H1 (cell line): ENCODE measurements around the gene MAP10. TPM values are rescaled to one million over a fixed set of nuclear protein-coding genes. Genes with fewer than 3 reads are reported as not detected.

Experiments used
- CTCF ChIA-PET: fragments of 300-600 bp; sonication (Branson Sonifier 250); formaldehyde crosslinking; loops from one replicate; lab custom pipeline; 2021; ENCODE audit not compliant: partially characterized antibody; lab: Charles Lee
- POLR2A ChIA-PET: fragments of 300-600 bp; sonication (Branson Sonifier 250); formaldehyde crosslinking; loops from one replicate; lab custom pipeline; 2021; ENCODE audit warnings: inconsistent platforms; ENCODE audit not compliant: partially characterized antibody; lab: Charles Lee
- DNase-seq, 2 experiments: peaks; one replicate each; pipeline versions ENCODE4 v3.0.0 to v3.0.0-alpha.2; 2010 to 2022; ENCODE audit warnings: low spot score in 2 of 2, low read depth in 1 of 2, mixed read lengths in 1 of 2
- FAIRE-seq: peaks from 2 replicates; lab custom pipeline; 2011; peaks lifted over from hg19 to GRCh38; lab: Jason Lieb, UNC
- H2AFZ ChIP-seq: 2 replicates; pipeline ENCODE4 v1.8.1; 2012; ENCODE audit warnings: low read length, inconsistent platforms
- H2AK5ac ChIP-seq: 2 replicates; pipeline ENCODE4 v1.6.1; 2013; ENCODE audit warnings: low read depth, low read length
- H2BK120ac ChIP-seq: replicated peaks from 2 replicates; pipeline ENCODE3; 2013; ENCODE audit warnings: low read depth, low read length, inconsistent platforms
- H2BK12ac ChIP-seq: 2 replicates; pipeline ENCODE4 v1.6.1; 2013; ENCODE audit warnings: low read depth, low read length
- H2BK15ac ChIP-seq: 2 replicates; pipeline ENCODE4 v1.6.1; 2013; ENCODE audit warnings: low read length
- H2BK20ac ChIP-seq: 2 replicates; pipeline ENCODE4 v1.6.1; 2013; ENCODE audit warnings: low read length
- H2BK5ac ChIP-seq: 2 replicates; pipeline ENCODE4 v1.6.1; 2013; ENCODE audit warnings: low read depth, low read length
- H3K14ac ChIP-seq: 2 replicates; pipeline ENCODE4 v1.6.1; 2013; ENCODE audit warnings: inconsistent platforms; ENCODE audit not compliant: insufficient read length
- H3K18ac ChIP-seq: 2 replicates; pipeline ENCODE4 v1.6.1; 2013; ENCODE audit warnings: low read length; ENCODE audit errors: extremely low read depth
- H3K23ac ChIP-seq: 2 replicates; pipeline ENCODE4 v1.6.1; 2013; ENCODE audit warnings: inconsistent platforms; ENCODE audit not compliant: insufficient read length
- H3K23me2 ChIP-seq: 2 replicates; pipeline ENCODE4 v1.6.1; 2013; ENCODE audit warnings: low read depth, low read length
- H3K27ac ChIP-seq: 2 replicates; pipeline ENCODE4 v1.6.1; 2011; ENCODE audit warnings: low read depth, low read length, inconsistent platforms
- H3K27me3 ChIP-seq, 4 experiments: replicated peaks in 1 of 4; 1 replicate in 1 of 4; 2 replicates in 3 of 4; pipeline versions ENCODE4 v1.6.1 to v1.8.1; 2011 to 2013; ENCODE audit warnings: low read length in 3 of 4, mild to moderate bottlenecking in 3 of 4, inconsistent platforms in 2 of 4, mixed read lengths in 2 of 4, moderate library complexity in 1 of 4; ENCODE audit not compliant: control insufficient read depth in 3 of 4, insufficient read depth in 3 of 4; ENCODE audit errors: extremely low read depth in 1 of 4
- H3K36me3 ChIP-seq, 4 experiments: 2 replicates each; pipeline versions ENCODE4 v1.6.1 to v1.8.1; 2011 to 2013; ENCODE audit warnings: mild to moderate bottlenecking in 4 of 4, low read length in 3 of 4, moderate library complexity in 2 of 4, control low read depth in 1 of 4, inconsistent platforms in 1 of 4; ENCODE audit not compliant: insufficient read depth in 4 of 4, control insufficient read depth in 2 of 4
- H3K4ac ChIP-seq: replicated peaks from 2 replicates; pipeline ENCODE3; 2013; ENCODE audit warnings: low read length, low read depth, mixed read lengths, inconsistent platforms; ENCODE audit not compliant: insufficient read length
- H3K4me1 ChIP-seq, 4 experiments: replicated peaks in 1 of 4; 1 replicate in 1 of 4; 2 replicates in 3 of 4; pipeline versions ENCODE4 v1.6.1 to v1.8.1; 2011 to 2013; ENCODE audit warnings: low read length in 3 of 4, inconsistent platforms in 2 of 4, mixed read lengths in 1 of 4; ENCODE audit not compliant: insufficient read depth in 4 of 4, control insufficient read depth in 3 of 4
- H3K4me2 ChIP-seq, 2 experiments: 2 replicates each; pipeline versions ENCODE4 v1.6.1 to v1.8.1; 2011 to 2013; ENCODE audit warnings: low read depth in 2 of 2, low read length in 2 of 2, control low read depth in 1 of 2, inconsistent platforms in 1 of 2, mild to moderate bottlenecking in 1 of 2; ENCODE audit not compliant: insufficient read depth in 1 of 2
- H3K4me3 ChIP-seq, 4 experiments: fragments of 200-600, 300-600 bp in 1 of 4; sonication (generic), shearing (Covaris generic), sonication (Bioruptor Twin) in 1 of 4; 2 replicates each; pipeline versions ENCODE4 v1.5.1 to v1.8.1; 2011 to 2016; ENCODE audit warnings: low read length in 4 of 4, low read depth in 3 of 4, control low read depth in 2 of 4, inconsistent platforms in 2 of 4, mild to moderate bottlenecking in 2 of 4, mixed read lengths in 1 of 4, moderate library complexity in 1 of 4; ENCODE audit not compliant: insufficient read depth in 2 of 4; ENCODE audit errors: extremely low read depth in 1 of 4
- H3K56ac ChIP-seq: replicated peaks from 2 replicates; pipeline ENCODE3; 2013; ENCODE audit warnings: low read depth, mild to moderate bottlenecking, mixed read lengths, low read length, inconsistent platforms; ENCODE audit not compliant: insufficient read length
- H3K79me1 ChIP-seq: 2 replicates; pipeline ENCODE4 v1.6.1; 2013; ENCODE audit warnings: low read depth, low read length, control low read depth
- H3K79me2 ChIP-seq, 2 experiments: 2 replicates each; pipeline versions ENCODE4 v1.6.1 to v1.8.1; 2012 to 2013; ENCODE audit warnings: low read length in 2 of 2, mild to moderate bottlenecking in 2 of 2, inconsistent platforms in 1 of 2; ENCODE audit not compliant: insufficient read depth in 2 of 2, control insufficient read depth in 1 of 2
- H3K9ac ChIP-seq, 4 experiments: replicated peaks in 1 of 4; 1 replicate in 1 of 4; 2 replicates in 3 of 4; pipeline versions ENCODE4 v1.6.1 to v1.8.1; 2011 to 2013; ENCODE audit warnings: low read depth in 3 of 4, low read length in 3 of 4, control low read depth in 2 of 4, mild to moderate bottlenecking in 2 of 4, moderate library complexity in 2 of 4, inconsistent platforms in 1 of 4; ENCODE audit errors: extremely low read depth in 1 of 4
- H3K9me3 ChIP-seq, 2 experiments: 2 replicates each; pipeline versions ENCODE4 v1.6.1 to v1.8.1; 2012 to 2013; ENCODE audit warnings: mild to moderate bottlenecking in 2 of 2, moderate library complexity in 2 of 2, control low read depth in 1 of 2, inconsistent platforms in 1 of 2, low read depth in 1 of 2, low read length in 1 of 2, mixed read lengths in 1 of 2; ENCODE audit not compliant: insufficient read depth in 2 of 2
- H4K20me1 ChIP-seq, 2 experiments: replicated peaks in 1 of 2; 2 replicates each; pipeline versions ENCODE3 to v1.8.1; 2011 to 2013; ENCODE audit warnings: inconsistent platforms in 2 of 2, low read length in 2 of 2, mild to moderate bottlenecking in 1 of 2; ENCODE audit not compliant: insufficient read depth in 2 of 2, control insufficient read depth in 1 of 2
- H4K5ac ChIP-seq: 2 replicates; pipeline ENCODE4 v1.6.1; 2013; ENCODE audit warnings: low read length, low read depth, mixed read lengths, inconsistent platforms; ENCODE audit not compliant: insufficient read length
- H4K8ac ChIP-seq: 2 replicates; pipeline ENCODE4 v1.8.0; 2013; ENCODE audit warnings: mild to moderate bottlenecking, moderate library complexity, low read length, inconsistent platforms; ENCODE audit not compliant: insufficient read depth; ENCODE audit errors: extremely low read depth
- H4K91ac ChIP-seq: replicated peaks from 2 replicates; pipeline ENCODE3; 2013; ENCODE audit warnings: low read length, mixed read lengths, inconsistent platforms; ENCODE audit not compliant: insufficient read length
- CBX8 ChIP-seq: fragments of 300-800, 300-1000 bp; sonication (generic); IDR thresholded peaks from 2 replicates; pipeline ENCODE4 v1.7.1; 2016; ENCODE audit warnings: low read depth, low read length, borderline replicate concordance
- E2F6 ChIP-seq: IDR thresholded peaks from 2 replicates; pipeline ENCODE4 v1.6.1; 2012; ENCODE audit warnings: inconsistent platforms
- EGR1 ChIP-seq: IDR thresholded peaks from 2 replicates; pipeline ENCODE4 v1.6.1; 2011; ENCODE audit warnings: low read depth, low read length, borderline replicate concordance
- RNF2 ChIP-seq: fragments of 200-900, 300-1000 bp; sonication (generic); IDR thresholded peaks from 2 replicates; pipeline ENCODE4 v1.7.1; 2016; ENCODE audit warnings: borderline replicate concordance, low read depth, mild to moderate bottlenecking, antibody characterized with exemption, low read length; ENCODE audit not compliant: poor library complexity, severe bottlenecking; ENCODE audit errors: missing control alignments
- SP1 ChIP-seq: IDR thresholded peaks from 2 replicates; pipeline ENCODE4 v1.6.1; 2011; ENCODE audit warnings: low read depth, low read length
- USF2 ChIP-seq: IDR thresholded peaks from 2 replicates; pipeline ENCODE4 v1.6.1; 2011; ENCODE audit warnings: low read length, improper control_type of control experiment
- WGBS, 2 experiments: shearing (Covaris generic) in 1 of 2; methylation state at CpG; one replicate each; pipeline versions ENCODE4 v1.1.6 to v1.1.7; 2013 to 2015; ENCODE audit warnings: low lambda C conversion rate in 2 of 2, mixed read lengths in 2 of 2, inconsistent platforms in 1 of 2, low coverage in 1 of 2, missing lambda C conversion rate in 1 of 2; ENCODE audit not compliant: insufficient replicate concordance in 2 of 2, insufficient coverage in 1 of 2, insufficient read length in 1 of 2; ENCODE audit errors: extremely low coverage in 1 of 2, missing lambda C conversion rate in 1 of 2; 5-methylcytosine and 5-hydroxymethylcytosine counted together
- polyA plus RNA-seq, 7 experiments: library from polyadenylated mRNA; depleted of rRNA in 3 of 7; stranded (reverse) in 5 of 7; unstranded in 2 of 7; fragments of >200 nt in 5 of 7; fragments of 200-250 nt in 2 of 7; gene quantifications; 1 replicate in 5 of 7; 2 replicates in 1 of 7; 4 replicates in 1 of 7; pipeline versions ENCODE4 v1.2.1 to v1.2.3, GENCODE V29; 2011 to 2013; ENCODE audit warnings: missing spikeins in 2 of 7, mixed read lengths in 2 of 7
- total RNA-seq: library from RNA; stranded (reverse); fragmentation: NEBNext Ultra II Directional; extraction: Animal tissue kit (Norgen Biotek cat#: 25700); gene quantifications from 2 replicates; pipeline ENCODE4 v1.2.1, GENCODE V29; 2021
- TF ChIP-seq, protein P1 (sequence below), 3 experiments: IDR thresholded peaks; 1 replicate in 2 of 3; 2 replicates in 1 of 3; pipeline versions ENCODE4 v1.5.1 to v1.6.1; 2011; ENCODE audit warnings: low read length in 3 of 3, mild to moderate bottlenecking in 3 of 3, inconsistent platforms in 2 of 3, low read depth in 1 of 3, moderate library complexity in 1 of 3; ENCODE audit not compliant: insufficient read depth in 1 of 3; ENCODE audit errors: control extremely low read depth in 1 of 3

MAP10 gene
- total and polyA plus RNA-seq, 2 of the 8 experiments (the other 6 are each of a cell fraction or from before 2014, with no cell fraction given), result 1.5 to 3.5 TPM

- H2BK12ac ChIP-seq, result no peak overlapping the region
- WGBS, 2 experiments, result 75% methylated on average over 3 of the region's 3 CpGs; no CpG with 5 or more reads in 1 of the 2 experiments
- H4K8ac ChIP-seq, result no peak overlapping the region
- H3K36me3 ChIP-seq, result no peaks in the 10 kb centered on the region
- POLR2A ChIA-PET, result interaction anchor here (0.6 kb wide), 1 partner anchor 893 kb away, joined by 3 read pairs; no protein-coding TSS in a partner anchor
- H3K27ac ChIP-seq, result no peak overlapping the region
- no peak overlapping the region for H2AK5ac ChIP-seq
- H3K56ac ChIP-seq, result no peak overlapping the region
- H3K4me1 ChIP-seq, result no peaks in the 10 kb centered on the region
- H2BK120ac ChIP-seq, result no peak overlapping the region
- no peak overlapping the region for H3K18ac ChIP-seq
- DNase-seq (no peak), FAIRE-seq (no peak)
- H2AFZ ChIP-seq, result no peak overlapping the region
- no peaks in the 10 kb centered on the region for H3K79me1 ChIP-seq
- CTCF ChIA-PET, result no interaction called here
- no peak overlapping the region for H3K9ac ChIP-seq
- H3K14ac ChIP-seq, result no peak overlapping the region
- no peak overlapping the region for H4K91ac ChIP-seq
- no peak overlapping the region for H2BK5ac ChIP-seq
- no peaks in the 10 kb centered on the region for H3K79me2 ChIP-seq
- H2BK15ac ChIP-seq, result no peak overlapping the region
- no peaks in the 10 kb centered on the region for H3K27me3 ChIP-seq
- no peak overlapping the region for H3K4ac ChIP-seq
- H4K5ac ChIP-seq, result no peak overlapping the region
- no peak overlapping the region for H3K4me2 ChIP-seq
- H4K20me1 ChIP-seq, result no peaks in the 10 kb centered on the region
- H3K23ac ChIP-seq, result no peak overlapping the region
- H2BK20ac ChIP-seq, result no peak overlapping the region
- no peaks in the 10 kb centered on the region for H3K23me2 ChIP-seq
- no peaks in the 10 kb centered on the region for H3K9me3 ChIP-seq
- no peak overlapping the region for H3K4me3 ChIP-seq
- TF ChIP-seq CBX8 (no peak), EGR1 (no peak), E2F6 (no peak), SP1 (no peak), RNF2 (no peak), USF2 (no peak)
- TF ChIP-seq, protein P1, sequence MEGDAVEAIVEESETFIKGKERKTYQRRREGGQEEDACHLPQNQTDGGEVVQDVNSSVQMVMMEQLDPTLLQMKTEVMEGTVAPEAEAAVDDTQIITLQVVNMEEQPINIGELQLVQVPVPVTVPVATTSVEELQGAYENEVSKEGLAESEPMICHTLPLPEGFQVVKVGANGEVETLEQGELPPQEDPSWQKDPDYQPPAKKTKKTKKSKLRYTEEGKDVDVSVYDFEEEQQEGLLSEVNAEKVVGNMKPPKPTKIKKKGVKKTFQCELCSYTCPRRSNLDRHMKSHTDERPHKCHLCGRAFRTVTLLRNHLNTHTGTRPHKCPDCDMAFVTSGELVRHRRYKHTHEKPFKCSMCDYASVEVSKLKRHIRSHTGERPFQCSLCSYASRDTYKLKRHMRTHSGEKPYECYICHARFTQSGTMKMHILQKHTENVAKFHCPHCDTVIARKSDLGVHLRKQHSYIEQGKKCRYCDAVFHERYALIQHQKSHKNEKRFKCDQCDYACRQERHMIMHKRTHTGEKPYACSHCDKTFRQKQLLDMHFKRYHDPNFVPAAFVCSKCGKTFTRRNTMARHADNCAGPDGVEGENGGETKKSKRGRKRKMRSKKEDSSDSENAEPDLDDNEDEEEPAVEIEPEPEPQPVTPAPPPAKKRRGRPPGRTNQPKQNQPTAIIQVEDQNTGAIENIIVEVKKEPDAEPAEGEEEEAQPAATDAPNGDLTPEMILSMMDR (IDR thresholded peaks at IDR 0.05; ENCODE audit: control extremely low read depth in 1 of 3, insufficient read depth in 1 of 3, low read depth in 1 of 3, low read length in 3 of 3), result no peak
These were observed 28.9 kb downstream of the MAP10 start for GRCh38 chr1:232834066-232834465.
